Ovary (tissue), 9 donors: Measurements from ENCODE around the gene POC1A. TPM values are rescaled to one million over a fixed set of nuclear protein-coding genes. Genes with fewer than 3 reads are reported as not detected.

Experiments
- DNase-seq, 5 donors: peaks; one replicate each; pipeline ENCODE4 v3.0.0-alpha.2; 2019 to 2020
- H3K27ac ChIP-seq, 2 donors: fragments of 200-600 bp; one replicate each; pipeline versions ENCODE4 v1.5.1 to v1.8.0; 2019 to 2022
- H3K27me3 ChIP-seq: fragments of 200-600 bp; one replicate; pipeline ENCODE4 v1.8.0; 2022
- H3K36me3 ChIP-seq: fragments of 200-600 bp; sonication (generic); one replicate; pipeline ENCODE4 v1.5.1; 2019
- H3K4me1 ChIP-seq: one replicate; pipeline ENCODE4 v1.8.1; 2013; ENCODE audit warnings: mild to moderate bottlenecking, moderate library complexity; ENCODE audit not compliant: insufficient read depth
- H3K4me3 ChIP-seq: fragments of 200-600 bp; sonication (generic); one replicate; pipeline ENCODE4 v1.5.1; 2017
- H3K9me3 ChIP-seq, 2 donors: fragments of 200-600 bp in 1 of 2; sonication (generic) in 1 of 2; one replicate each; pipeline versions ENCODE4 v1.5.1 to v1.8.1; 2013 to 2019; ENCODE audit warnings: mild to moderate bottlenecking in 1 of 2, moderate library complexity in 1 of 2
- EP300 ChIP-seq: sonication (generic); formaldehyde crosslinking; IDR thresholded peaks from one replicate; pipeline ENCODE4 v1.6.1; 2017; ENCODE audit warnings: antibody characterized with exemption
- POLR2A ChIP-seq: fragments of 450-650 bp; IDR thresholded peaks from one replicate; pipeline ENCODE4 v1.6.1; 2017; ENCODE audit warnings: antibody characterized with exemption, mild to moderate bottlenecking, moderate library complexity
- whole genome bisulfite sequencing, 3 donors: extraction: QIAGEN DNeasy Blood & Tissue Kit in 1 of 3; methylation state at CpG; one replicate each; pipeline versions ENCODE4 v1.1.5 to v1.1.7; 2013 to 2017; 5-methylcytosine and 5-hydroxymethylcytosine counted together
- intact Hi-C, 4 donors: fragments of 100-400 bp; cut with DNase I; formaldehyde crosslinking; loops; one replicate each; pipeline versions ENCODE4 v1.11.0 to v1.15.1; 2022 to 2023
- polyA plus RNA-seq, 2 donors: library from polyadenylated mRNA; stranded (reverse); fragments of 200-250 nt in 1 of 2; fragments of 350-450 nt in 1 of 2; fragmentation: Illumina TruSeq in 1 of 2; extraction: RNeasy Lipid Tissue Mini Kit (QIAGEN cat#74804) in 1 of 2; gene quantifications; one replicate each; pipeline ENCODE4 v1.2.3, GENCODE V29; 2013 to 2014
- total RNA-seq, 7 donors: library from RNA; depleted of rRNA in 2 of 7; stranded (reverse); fragments of >200 nt in 2 of 7; fragmentation: NEBNext Ultra II Directional in 3 of 7; extraction: Animal tissue kit (Norgen Biotek cat#: 25700) in 3 of 7; gene quantifications; one replicate each; pipeline versions ENCODE4 v1.1.0 to v1.2.4, GENCODE V29; 2016 to 2023
- TF ChIP-seq, protein P1 (sequence below), 3 donors: fragments of 450-650 bp in 2 of 3; fragments of 200-600 bp in 1 of 3; IDR thresholded peaks; one replicate each; pipeline versions ENCODE4 v1.5.1 to v1.8.0; 2016 to 2022; ENCODE audit warnings: antibody characterized with exemption in 3 of 3, mild to moderate bottlenecking in 1 of 3
- donor health status: DM: no; HTN: no; CAD: no; lungs with moderate emphysema.
- donor health status: DM: no; HTN: no; CAD: no.
- donor health status: Bipolar disorder and iron deficiency.
- donor health status: DM: yes; HTN: yes; CAD: no.
- donor health status: DM: no; HTN: no; CAD: no.
- donor health status: DM: yes; HTN: yes; CAD: no.

Gene POC1A
- total and polyA plus RNA-seq, 9 donors, result 0.53 to 1.8 (median 1.3) TPM

DNA sequence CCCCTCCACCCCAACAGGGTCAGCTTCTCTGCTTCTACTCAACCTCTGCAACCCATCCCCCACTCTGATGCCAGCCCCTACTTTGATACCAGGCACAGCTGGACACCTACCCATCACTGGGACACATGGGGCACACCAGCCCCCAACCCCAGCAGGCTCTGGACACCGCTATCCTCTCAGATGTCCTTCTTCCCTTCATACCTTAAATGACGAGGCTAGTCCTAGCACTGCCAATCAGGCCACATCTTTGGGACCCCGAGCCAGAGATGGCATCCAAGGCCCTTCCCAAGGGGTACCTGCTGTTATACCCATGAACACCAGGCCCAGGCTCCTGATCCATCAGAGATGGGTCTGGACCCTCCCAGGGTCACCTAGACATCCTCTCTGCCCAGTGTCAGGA lies 10.6 kb downstream of the POC1A start:
- no peak for DNase-seq
- Histone ChIP-seq H3K4me3 (no peak overlapping the region), H3K27me3 (no peaks in the 10 kb centered on the region), H3K4me1 (no peaks in the 10 kb centered on the region), H3K27ac (no peak overlapping the region), H3K9me3 (no peaks in the 10 kb centered on the region), H3K36me3 (no peaks in the 10 kb centered on the region)
- intact Hi-C loops, result loop anchor here (1.0 to 5.0 kb wide), 5 partner anchors 86 to 201 kb away; partner anchors contain the start of genes DUSP7 (in 1 of the 4), PARP3 (in 1 of the 4) and RRP9 (in 1 of the 4)
- no peak for TF ChIP-seq EP300
- TF ChIP-seq POLR2A, result no peak
- TF ChIP-seq, protein P1, sequence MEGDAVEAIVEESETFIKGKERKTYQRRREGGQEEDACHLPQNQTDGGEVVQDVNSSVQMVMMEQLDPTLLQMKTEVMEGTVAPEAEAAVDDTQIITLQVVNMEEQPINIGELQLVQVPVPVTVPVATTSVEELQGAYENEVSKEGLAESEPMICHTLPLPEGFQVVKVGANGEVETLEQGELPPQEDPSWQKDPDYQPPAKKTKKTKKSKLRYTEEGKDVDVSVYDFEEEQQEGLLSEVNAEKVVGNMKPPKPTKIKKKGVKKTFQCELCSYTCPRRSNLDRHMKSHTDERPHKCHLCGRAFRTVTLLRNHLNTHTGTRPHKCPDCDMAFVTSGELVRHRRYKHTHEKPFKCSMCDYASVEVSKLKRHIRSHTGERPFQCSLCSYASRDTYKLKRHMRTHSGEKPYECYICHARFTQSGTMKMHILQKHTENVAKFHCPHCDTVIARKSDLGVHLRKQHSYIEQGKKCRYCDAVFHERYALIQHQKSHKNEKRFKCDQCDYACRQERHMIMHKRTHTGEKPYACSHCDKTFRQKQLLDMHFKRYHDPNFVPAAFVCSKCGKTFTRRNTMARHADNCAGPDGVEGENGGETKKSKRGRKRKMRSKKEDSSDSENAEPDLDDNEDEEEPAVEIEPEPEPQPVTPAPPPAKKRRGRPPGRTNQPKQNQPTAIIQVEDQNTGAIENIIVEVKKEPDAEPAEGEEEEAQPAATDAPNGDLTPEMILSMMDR (IDR thresholded peaks at IDR 0.05), result no peak
- WGBS, 3 donors, result 91 to 97% (median 92%) methylated on average over 3 of the region's 3 CpGs

DNA sequence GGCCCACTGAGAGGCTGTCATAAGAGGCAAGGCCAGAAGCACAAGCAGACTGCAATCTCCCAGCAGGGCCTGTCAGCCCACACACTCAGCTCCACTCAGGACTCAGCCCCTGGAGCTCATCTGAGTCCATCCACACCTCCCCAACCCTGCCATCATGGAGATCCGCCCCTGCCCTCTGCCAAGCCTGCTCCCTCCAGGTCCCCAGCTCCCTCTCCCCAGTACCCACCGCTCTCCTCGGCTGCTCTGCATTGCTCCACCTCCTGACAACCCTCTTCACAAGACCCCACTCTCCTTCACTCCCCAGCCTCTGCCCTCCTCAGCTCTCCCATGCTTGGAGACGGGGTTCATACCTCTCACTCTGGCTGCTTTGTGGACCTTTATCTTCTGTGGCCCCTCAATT lies 11.1 kb downstream of the POC1A start:
- Histone ChIP-seq H3K9me3 (no peaks in the 10 kb centered on the region), H3K4me1 (no peaks in the 10 kb centered on the region), H3K27ac (no peak overlapping the region), H3K4me3 (no peak overlapping the region), H3K36me3 (no peaks in the 10 kb centered on the region), H3K27me3 (no peaks in the 10 kb centered on the region)
- intact Hi-C loops, result loop anchor here in 3 of 4 donors (5.0 kb wide), 3 partner anchors 86 to 201 kb away; partner anchors contain the start of genes DUSP7 (in 1 of the 3), PARP3 (in 1 of the 3) and RRP9 (in 1 of the 3)
- DNase-seq, result no peak
- WGBS, 3 donors, result 97 to 99% (median 97%) methylated on average over 4 of the region's 4 CpGs
- TF ChIP-seq EP300, result no peak
- TF ChIP-seq POLR2A, result no peak
- TF ChIP-seq, protein P1 (IDR thresholded peaks at IDR 0.05), result no peak

- 94 to 96% (median 95%) methylated on average over 7 of the region's 7 CpGs for WGBS, 3 donors
- H3K4me1 ChIP-seq, result no peaks in the 10 kb centered on the region
- intact Hi-C loops, result loop anchor here in 3 of 4 donors (5.0 kb wide), 3 partner anchors 84 to 199 kb away; partner anchors contain the start of genes DUSP7 (in 1 of the 3), PARP3 (in 1 of the 3) and RRP9 (in 1 of the 3)
- no peak overlapping the region for H3K4me3 ChIP-seq
- H3K36me3 ChIP-seq, result no peaks in the 10 kb centered on the region
- H3K27me3 ChIP-seq, result no peaks in the 10 kb centered on the region
- H3K27ac ChIP-seq, result no peak overlapping the region
- no peak for DNase-seq
- H3K9me3 ChIP-seq, result no peaks in the 10 kb centered on the region
- no peak for TF ChIP-seq POLR2A
- TF ChIP-seq, protein P1 (IDR thresholded peaks at IDR 0.05), result no peak
- TF ChIP-seq EP300, result no peak
Observed at GRCh38 chr3:52141751-52142150, 12.5 kb downstream of the POC1A start.

GRCh38 chr3:52140769-52141168 lies 13.5 kb downstream of the POC1A start:
- WGBS, 3 donors, result 96 to 99% (median 96%) methylated on average over 5 of the region's 5 CpGs
- H3K27me3 ChIP-seq, result no peaks in the 10 kb centered on the region
- DNase-seq, result no peak
- H3K9me3 ChIP-seq, result no peaks in the 10 kb centered on the region
- no peaks in the 10 kb centered on the region for H3K36me3 ChIP-seq
- TF ChIP-seq, protein P1 (IDR thresholded peaks at IDR 0.05), result no peak
- TF ChIP-seq POLR2A (no peak), EP300 (no peak)
- H3K4me1 ChIP-seq, result no peaks in the 10 kb centered on the region
- intact Hi-C loops, result loop anchor here in 3 of 4 donors (5.0 kb wide), 3 partner anchors 83 to 198 kb away; partner anchors contain the start of genes DUSP7 (in 1 of the 3), PARP3 (in 1 of the 3) and RRP9 (in 1 of the 3)
- H3K4me3 ChIP-seq, result no peak overlapping the region
- H3K27ac ChIP-seq, result no peak overlapping the region
